ENCODE data around the gene SMAD7.

Gene SMAD7

DNA sequence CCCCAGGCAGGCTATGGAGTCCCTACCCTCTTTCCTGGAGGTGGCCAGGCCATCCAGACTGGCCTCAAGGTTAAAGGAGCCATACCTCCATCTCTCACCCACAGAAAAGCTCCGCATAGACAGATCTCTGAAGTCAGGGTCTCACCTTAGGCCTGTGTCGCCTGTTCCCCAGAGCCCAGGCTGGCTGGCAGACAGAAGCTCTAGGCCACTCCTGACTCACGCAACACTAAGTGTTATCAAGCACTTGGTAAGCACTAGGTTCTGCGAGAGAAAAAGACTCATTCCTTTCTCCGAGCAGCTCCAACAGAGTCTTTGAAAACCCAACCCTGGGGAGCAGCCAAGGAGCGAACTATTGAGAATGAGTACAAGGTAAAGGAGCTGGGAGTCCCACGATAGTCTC lies 6.1 kb downstream of the SMAD7 start:
- no peak for DNase-seq (ENCODE audit: low read depth)

DNA sequence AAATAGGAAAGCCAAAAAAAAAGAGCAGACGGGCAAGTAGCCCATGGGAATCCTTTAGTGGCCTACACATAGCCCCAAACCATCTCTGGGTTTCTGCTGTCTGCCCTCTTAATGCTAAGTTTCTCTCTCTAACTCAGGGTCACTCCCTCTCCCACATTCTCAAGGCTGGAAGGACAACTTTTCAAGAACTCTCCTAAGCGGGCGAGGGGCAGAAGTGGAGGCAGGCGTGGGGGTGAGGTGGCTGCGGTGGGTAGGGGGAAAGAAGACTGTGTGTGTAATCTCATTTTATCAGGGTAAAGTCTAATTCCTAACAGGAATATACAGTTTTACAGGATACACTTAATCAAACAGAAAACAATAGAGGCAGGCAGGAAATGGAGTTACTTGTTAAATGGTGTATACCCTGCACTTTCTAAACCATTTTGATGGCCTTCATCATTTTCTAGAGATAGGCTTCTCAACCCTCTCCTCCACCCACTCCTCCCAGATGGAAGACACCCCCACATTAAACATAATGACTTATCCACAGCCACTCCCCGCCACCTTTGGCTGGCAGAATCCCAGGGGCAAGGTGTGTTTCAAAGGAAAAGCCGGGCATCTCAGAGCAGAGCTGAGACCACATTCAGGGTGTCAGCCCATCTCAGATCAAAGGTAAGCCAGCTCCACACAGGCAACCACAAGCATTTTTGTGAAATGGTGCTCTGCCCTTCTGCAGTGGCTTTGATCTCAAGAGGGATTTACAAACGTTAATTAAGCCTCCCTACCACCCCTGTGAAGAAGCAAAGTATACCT lies 6.8 kb downstream of the SMAD7 start:
- no peak for DNase-seq (ENCODE audit: low read depth)

DNA sequence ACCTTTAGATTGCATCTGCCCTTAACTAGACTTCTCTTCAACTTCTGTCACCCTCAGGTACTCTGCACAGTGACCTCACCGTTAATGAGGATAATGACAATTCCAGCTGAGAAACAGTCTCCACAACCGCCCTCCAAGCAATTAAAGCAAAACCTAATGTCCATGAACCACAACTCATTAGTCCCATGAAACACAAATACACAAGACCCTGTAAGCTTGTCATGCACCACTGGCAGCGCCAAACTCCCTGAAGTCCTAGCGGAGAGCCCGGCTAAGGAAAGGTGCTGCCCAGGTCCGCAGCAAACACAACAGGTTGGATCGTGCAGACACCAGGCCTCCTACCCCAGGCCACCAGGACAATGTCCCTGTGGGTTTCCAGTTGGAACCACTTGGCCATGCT lies 7.4 kb downstream of the SMAD7 start:
- DNase-seq (ENCODE audit: low read depth) = no peak

DNA sequence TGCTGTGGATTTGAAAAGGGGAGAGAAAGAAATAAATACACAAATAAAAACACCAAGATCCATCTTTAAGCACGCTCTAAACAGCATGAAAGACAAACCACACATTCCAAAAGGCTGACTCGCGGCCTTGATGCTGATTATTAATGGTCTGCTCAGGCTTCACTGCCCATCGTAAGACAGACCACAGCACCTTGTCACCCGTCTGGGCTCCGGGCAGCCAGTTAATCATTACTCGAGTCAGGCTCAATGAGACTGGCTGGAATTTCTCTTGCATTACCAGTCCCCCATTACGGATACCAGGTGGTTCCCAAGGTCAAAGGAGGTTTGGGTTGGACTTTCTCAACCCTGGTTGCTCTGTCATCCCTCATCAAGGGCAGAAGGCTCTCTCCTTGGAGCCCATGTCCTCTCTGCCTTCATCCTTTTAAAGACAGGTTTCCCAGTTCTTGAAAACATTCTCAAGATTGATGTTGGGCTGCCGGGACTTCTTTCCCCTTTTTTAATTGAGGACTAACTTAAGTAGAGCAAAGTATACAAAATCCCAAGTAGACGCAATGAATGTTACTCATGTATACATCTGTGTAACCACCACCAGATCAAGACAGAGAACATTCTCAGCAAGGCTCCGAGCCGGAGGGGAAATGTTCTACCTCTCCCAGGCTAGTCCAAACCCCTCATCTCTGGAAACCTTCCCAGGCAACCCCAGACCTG lies 8.1 kb downstream of the SMAD7 start:
- peak; percentile 76 for DNase-seq (ENCODE audit: low read depth)

DNA sequence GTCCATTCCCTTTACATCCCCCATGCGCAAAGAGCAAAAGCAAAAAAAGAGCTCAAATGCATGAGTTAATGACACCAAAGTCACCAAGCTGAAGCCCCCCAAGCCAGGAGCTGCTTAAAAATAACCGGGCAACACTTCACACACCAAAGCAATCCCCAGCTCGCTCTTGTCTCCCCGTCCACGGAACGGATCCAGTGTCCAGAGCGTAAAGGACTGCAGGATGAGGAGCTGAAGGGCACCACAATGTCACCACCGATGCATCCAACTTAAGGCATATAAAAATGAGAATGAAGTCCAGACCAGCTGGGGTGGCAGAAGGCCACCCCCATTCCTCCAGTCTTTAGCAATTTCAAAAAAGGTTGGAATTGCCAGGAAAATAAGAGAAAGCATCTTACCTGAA lies 8.7 kb downstream of the SMAD7 start:
- DNase-seq (ENCODE audit: low read depth) = no peak

DNA sequence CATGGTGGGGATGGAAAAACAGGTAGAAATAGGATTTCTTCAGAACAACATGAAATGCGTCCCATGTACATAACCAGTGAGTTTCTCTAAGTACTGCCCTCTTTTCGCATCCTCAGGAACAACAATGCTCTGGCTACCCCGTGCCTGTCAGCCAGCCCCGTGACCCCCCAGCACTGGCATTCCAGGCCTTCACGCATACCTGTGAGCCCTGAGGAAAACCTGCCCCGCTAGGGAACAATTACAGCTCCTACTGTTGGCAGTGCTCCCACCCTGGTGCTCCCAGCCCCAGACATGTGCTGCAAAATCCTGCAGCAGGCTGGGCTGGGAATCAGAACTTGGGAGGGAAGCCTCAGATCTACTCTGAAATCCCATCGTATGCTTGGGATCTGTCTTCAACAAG lies 9.1 kb downstream of the SMAD7 start:
- no peak for DNase-seq (ENCODE audit: low read depth)

DNA sequence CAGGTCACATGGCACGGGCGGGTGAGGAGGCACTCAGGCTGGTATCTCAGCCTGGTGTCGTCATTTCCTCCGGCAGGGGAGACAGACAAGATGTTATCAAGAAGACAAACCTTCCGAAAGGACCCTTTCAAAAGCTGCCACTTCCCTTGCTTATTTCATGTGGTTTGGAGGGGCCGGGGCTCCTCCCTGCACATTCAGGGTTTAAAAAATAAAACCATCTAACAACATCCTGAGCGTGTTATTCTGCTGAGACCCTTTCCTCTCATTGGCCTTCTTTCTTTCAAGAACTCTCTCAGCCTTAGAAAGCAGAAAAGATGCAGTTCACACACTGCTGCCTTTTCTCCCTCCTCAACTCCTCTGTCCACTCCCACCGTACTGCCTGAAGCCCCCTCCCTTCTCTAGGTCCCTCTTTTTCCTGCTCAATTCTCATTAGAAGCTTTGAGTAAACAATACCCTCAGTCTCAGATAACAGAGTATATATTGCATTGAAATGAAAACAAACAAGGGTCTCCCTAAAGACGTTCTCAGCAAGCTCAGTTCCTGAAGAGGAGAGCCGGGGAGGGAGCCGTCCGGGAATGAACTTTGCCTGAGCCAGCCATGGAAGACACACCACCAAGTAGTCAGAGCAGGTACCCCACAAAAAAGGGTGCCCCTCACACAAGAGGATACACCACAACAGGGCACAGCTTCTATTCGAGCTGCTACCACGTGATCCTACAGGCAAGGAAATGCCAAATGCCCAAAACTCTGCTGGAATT lies 9.7 kb downstream of the SMAD7 start:
- DNase-seq (ENCODE audit: low read depth) = no peak

DNA sequence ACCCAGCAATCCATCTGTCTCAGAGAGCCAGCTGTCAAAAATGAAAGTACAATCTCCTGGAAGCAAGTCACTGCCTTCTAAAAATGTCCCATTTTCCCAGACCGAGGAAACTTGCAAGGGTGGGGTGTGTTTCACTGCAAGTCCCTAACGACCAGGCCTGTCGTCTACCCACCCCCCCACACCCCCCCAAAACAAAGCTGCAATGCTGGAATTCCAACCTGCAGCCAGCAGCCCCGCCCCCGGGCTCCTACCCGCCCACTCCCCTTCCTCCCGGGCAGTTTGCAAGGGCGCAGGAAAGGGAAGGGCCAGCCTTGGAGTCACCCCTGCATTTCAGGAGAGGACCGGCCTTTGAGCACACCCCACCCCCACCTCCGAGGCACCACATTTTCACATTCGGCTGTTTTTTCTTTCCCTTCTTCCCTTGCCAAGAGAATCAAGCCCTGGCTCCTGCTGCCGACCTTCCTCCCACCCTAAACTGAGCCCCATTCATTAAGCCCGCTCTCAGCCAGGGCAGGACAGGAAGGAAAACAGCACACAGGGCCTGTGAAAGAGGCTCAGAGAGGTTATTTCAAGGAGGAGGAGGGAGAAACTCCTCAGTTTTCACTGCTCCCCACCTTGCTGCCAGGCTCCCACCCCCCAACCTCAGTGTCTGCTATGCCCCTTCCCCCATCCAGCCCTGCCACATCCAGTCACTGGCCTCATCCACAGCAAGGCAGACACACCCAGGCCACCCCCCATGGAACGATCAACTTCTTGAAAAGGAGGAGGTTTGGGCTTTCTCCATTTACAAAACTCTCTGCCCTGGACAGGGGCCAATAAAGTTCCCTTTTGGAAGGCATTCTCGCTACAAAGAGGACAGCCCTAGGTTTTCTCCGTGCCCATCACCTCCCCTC lies 11.3 kb downstream of the SMAD7 start:
- DNase-seq (ENCODE audit: low read depth) = no peak

DNA sequence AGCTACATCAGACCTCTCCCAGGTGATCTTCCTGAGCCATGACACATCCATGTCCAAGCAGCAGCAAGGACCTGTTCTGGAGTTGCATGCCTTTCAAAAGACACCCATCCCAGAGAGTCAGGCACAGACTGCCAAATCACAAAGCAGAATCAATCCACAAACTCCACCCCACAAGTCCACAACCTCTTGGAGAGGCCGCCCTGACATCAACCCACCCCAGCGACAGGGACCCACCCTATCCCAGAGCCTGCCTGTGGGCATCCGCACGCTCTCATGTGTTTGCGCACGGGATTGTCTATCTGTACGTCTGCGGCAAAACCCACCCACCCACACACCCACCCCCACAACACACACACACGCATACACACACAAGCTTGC lies 11.9 kb downstream of the SMAD7 start:
- no peak for DNase-seq (ENCODE audit: low read depth)

DNA sequence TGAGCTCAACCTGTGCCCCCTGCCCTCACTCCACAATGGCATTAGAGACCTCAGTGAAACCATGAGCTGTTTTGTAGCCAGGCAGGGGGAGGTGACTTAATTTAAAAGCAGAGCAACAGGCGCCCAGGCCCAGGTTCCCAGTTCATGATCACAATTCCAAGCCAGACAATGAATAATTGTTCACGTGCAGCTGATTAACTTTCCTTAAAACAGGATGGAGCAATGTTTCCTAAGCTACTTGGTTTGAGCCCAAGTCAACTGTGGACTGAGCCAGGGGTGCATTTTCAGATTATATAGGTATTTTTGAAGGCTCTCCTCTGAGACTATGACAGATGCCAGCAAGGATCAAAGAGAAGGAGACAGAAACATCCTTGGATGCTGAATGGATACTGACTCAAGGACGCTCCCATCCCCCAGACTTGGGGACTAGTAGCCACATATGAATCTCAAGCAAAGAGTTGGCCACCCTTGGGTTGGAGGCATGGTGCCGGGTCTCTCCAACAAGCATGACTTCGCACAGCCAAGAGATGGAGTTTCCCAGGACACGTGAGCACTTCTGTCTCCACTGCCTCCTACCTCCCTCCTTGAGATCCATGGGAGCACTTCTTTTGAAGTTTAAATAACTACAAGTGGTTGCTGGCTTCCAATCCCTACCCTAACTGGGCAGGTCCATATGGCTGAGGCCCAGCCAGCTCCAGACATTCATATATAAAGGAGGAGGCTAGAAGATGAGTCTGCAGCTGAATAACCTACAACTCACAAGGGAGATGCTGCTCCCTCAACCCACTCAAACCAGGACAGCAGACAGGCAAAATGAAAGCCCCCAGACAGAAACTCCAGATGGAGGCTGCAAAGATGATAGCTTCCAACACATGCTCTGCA lies 12.7 kb downstream of the SMAD7 start:
- DNase-seq (ENCODE audit: low read depth) = no peak

DNA sequence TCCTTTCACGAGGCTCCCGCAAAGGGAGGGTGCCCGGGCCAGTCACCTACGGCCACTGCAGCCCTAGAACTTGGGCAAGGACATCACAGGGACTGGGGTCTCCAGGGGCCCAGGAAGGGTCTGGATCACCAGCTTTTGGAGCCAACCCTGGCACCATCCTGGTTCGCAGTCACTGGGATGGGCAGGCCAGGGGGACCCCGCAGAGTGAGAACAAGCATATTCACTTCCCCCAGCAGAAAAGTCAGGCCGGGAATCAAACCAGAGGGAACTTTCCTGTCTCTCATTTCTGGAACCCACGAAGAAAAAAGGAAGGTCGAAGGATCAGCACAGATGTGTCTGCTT lies 15.4 kb downstream of the SMAD7 start:
- DNase-seq (ENCODE audit: low read depth) = no peak

DNA sequence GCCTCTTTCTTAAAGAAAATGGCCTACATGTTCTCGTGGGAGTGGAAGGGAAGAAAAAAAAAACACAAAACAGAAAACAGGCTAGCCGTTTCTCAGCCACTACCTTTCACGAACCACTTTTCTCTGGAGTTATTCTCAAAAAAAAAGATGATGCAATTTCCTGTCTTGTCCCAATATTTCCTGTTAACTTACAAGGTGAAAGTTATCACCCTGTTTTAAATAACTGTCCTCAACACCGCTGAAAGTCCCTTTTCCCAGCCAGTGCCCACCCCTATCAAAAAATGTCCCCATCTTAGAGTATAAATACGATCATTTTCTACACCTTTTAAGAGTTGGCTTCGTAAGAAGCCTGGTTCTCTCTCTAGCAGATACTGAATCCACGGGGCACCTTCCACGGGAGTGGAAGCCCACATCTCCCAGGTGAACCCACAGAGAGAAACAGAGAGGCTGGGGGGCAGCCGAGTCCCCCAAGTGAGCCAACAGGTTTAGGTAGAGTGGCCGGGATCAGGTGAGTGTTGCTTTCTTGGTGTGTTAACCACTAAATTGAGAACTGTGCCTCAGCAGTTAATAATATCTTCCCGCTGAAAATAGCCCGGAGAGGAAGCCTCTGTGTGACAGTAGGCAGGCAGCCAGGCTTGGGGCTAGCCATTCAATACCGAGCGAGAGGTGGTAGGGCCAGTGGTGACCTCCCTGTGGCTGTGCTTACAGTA lies 15.9 kb downstream of the SMAD7 start:
- no peak for DNase-seq (ENCODE audit: low read depth)

DNA sequence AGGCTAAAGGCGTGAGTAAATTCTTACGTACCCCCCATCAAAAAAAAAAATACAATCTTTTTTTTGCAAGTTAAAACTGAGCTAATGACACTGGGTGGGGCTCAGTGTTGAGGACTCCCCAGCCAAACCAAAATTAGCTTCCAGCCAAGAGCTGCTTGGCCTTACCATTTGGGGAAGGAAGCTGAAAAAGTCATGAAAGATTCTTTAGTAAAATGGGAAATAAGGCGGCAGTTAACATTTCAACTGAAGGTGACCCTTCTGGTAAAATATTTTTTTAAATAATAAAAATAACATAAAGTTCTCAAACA lies 16.4 kb downstream of the SMAD7 start:
- DNase-seq (ENCODE audit: low read depth) = no peak

DNA sequence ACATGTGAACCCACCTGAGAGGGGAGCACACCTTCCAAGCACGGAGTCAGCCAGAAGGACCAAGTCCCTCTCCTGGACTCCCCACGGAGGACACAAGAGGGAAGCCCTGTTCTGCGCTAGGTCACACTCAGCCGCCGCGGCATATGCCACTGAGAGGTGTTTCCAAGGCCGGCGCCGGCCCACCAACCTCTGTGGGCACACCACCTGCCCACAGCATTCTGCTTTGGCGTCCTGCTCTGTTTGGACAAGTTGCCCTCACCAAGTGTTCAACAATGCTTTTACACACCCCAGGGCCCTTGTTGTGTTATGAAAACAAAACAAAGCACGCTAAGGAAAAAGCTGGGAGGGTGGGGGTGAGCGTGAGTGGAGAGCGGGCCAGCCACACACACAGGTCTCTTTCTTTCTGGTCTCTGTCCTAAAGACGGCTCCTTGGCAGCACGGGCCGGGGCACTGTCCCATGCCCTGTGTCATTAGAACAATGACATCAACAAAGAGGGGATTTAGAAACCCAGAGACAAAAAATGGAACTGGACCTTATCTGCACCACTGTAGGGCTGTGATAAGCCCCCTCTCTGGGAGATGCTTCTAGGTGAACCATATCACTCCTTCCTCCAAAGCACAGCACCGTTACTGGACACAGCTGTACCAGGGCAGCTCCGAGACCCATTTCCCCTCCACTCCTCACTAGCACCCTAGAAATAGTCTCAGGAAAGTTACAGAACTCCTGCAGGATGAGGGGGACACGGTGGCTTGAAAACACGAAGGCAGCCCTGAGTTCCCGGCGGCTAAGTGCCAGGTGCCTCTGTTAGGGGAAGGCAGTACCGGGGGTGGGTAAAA lies 17.0 kb downstream of the SMAD7 start:
- no peak for DNase-seq (ENCODE audit: low read depth)

DNA sequence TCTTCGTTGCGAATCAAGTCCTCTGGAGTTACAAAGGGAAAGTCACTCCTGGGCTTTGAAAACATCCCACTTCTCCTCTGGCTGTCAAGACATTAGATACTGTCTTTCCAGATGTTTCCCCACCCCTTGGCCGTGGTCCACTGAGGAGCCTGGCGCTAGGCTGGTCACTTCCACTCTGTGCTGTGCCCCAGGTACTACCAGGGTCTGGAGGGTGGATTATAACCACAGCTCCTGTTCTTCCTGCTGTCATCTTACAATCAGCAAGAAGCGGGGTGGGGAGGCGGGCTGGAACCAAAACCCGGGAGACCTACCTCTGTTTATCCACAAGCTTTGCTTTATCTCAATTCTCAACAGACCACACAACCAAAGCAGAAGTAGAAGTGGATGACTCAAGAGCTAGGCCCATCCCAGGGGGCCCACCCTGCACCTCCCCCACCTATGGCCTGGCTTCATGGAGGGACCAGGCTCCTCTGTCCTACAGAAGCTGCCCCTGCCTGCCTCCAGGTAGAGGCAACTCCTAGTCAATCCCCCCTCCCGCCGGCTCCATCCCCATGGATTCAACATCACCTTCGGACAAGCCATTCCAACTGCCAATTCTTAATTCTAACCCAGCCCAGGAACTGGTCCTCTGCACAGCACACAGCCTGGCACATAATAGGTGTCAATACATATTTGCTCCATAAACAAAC lies 17.8 kb downstream of the SMAD7 start:
- DNase-seq (ENCODE audit: low read depth) = no peak

DNA sequence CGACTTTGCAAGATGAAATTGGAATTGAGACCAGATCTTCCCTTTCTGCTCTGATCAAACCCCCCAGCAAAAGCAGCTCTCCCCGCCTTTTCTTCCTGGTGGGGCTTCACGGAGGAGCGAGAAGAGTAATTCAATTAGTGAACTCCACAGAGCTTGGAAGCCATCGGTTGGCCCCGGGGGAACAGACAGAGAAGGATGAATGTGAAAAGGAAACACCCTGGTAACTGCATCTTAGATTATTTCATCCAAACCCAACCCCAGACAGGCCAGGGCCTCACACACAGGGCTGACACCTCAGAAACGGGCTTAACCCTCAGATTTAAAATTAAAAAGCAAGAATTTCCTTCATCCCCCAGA lies 18.3 kb downstream of the SMAD7 start:
- no peak for DNase-seq (ENCODE audit: low read depth)

DNA sequence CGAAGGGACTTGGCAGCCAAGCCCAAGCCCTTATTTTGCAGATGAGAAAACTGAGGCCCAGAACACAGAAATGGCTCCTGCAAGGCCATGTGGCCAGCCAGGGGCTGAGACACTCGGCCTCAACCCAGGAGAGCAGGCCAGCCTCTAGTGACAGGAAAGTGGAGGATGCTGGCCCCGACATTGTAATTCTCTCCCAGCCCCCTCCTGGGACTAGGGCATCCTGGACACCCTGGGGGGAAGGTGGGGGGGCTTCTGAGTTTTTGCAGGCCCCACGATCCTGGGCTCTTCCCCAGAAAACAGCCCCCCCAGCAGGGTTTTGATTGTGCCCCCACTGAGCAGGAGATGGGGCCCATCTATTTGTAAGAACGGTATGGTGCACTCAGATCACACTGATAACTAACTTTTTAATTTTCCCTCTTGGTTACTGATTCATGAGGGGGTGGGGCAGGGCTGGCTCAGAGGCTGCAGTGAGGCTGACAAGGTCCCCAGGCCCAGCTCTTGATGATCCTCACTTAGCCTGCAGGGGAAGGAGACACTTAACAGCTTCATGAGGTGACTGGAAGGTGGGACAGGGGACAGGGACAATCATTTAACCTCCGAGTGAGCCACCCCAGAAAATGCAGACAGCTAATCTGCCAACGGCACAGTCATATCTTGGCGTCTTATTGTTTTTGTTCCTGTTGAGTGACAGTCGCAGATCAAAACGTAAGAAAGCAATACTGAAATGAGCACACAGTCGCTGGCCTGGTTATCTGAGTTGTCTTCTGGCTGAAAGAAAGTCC lies 18.9 kb downstream of the SMAD7 start:
- DNase-seq (ENCODE audit: low read depth) = no peak

DNA sequence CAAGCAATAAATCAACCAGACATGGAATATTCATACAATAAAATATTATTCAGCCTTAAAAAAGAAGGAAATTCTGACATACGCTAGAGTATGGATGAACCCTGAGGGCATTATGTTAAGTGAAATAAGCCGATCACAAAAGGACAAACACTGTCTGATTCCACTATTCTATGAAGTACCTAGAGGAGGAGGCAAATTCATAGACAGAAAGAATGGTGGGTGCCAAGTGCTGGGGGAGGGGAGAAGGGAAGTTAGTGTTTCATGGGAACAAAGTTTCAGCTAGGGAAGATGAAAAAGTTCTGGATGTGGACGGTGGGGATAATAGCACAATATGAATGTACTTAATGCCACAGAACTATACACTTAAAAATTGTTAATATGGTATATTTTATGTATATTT lies 19.8 kb downstream of the SMAD7 start:
- DNase-seq (ENCODE audit: low read depth) = no peak

All from fibroblast of gingiva (primary cell).